ENCODE measurements around the gene GSK3A. TPM values are rescaled to one million over a fixed set of nuclear protein-coding genes. Genes with fewer than 3 reads are reported as not detected.

The GSK3A gene
- polyA plus RNA-seq, 2 donors = 32.9 TPM

GRCh38 chr19:42219812-42220750 lies 22.3 kb downstream of the GSK3A start, which contains the start of gene ZNF526:
ZNF526 (plus strand) TSS chr19:42220312; CDS start chr19:42224404, 4,092 bp downstream.
- Histone ChIP-seq H3K4me1 (ENCODE audit: control insufficient read depth in 2 of 2, insufficient read depth in 2 of 2, low read length in 1 of 2) (peaks cover 9 to 12% of the 10 kb centered on the region in 2 donors), H3K9me3 (ENCODE audit: control insufficient read depth in 2 of 2, insufficient read depth in 1 of 2, low read depth in 1 of 2, low read length in 1 of 2) (no peaks in the 10 kb centered on the region), H3K27ac (ENCODE audit: low read depth in 2 of 2, low read length in 1 of 2) (peak within 1 kb of the TSS; percentile 91 to 92), H3K36me3 (ENCODE audit: control insufficient read depth in 2 of 2, insufficient read depth in 2 of 2, low read length in 1 of 2) (peaks cover 0 to 10% of the 10 kb centered on the region in 2 donors), H3K27me3 (ENCODE audit: control insufficient read depth in 1 of 2, insufficient read depth in 2 of 2, low read length in 2 of 2) (no peaks in the 10 kb centered on the region), H3K4me3 (ENCODE audit: low read depth in 1 of 2, low read length in 2 of 2) (peak within 1 kb of the TSS; percentile 70 to 73)
- 1% methylated on average over 53 of the region's 53 CpGs for WGBS, 2 donors

- peak within 1 kb of the TSS; percentile 72 to 86 for H3K4me3 ChIP-seq (ENCODE audit: low read depth in 1 of 2, low read length in 2 of 2)
- H3K27ac ChIP-seq (ENCODE audit: low read depth in 2 of 2, low read length in 1 of 2) = peak within 1 kb of the TSS; percentile 85 to 96
- no peaks in the 10 kb centered on the region for H3K36me3 ChIP-seq (ENCODE audit: control insufficient read depth in 2 of 2, insufficient read depth in 2 of 2, low read length in 1 of 2)
- WGBS, 2 donors = 16 to 17% methylated on average over 57 of the region's 57 CpGs
- no peaks in the 10 kb centered on the region for H3K9me3 ChIP-seq (ENCODE audit: control insufficient read depth in 2 of 2, insufficient read depth in 1 of 2, low read depth in 1 of 2, low read length in 1 of 2)
- H3K27me3 ChIP-seq (ENCODE audit: control insufficient read depth in 1 of 2, insufficient read depth in 2 of 2, low read length in 2 of 2) = no peaks in the 10 kb centered on the region
- H3K4me1 ChIP-seq (ENCODE audit: control insufficient read depth in 2 of 2, insufficient read depth in 2 of 2, low read length in 1 of 2) = peaks cover 9 to 12% of the 10 kb centered on the region in 2 donors
These were observed 24.6 kb downstream of the GSK3A start, which contains the start of gene DEDD2 for GRCh38 chr19:42217520-42218437. DEDD2 (minus strand) TSS chr19:42217677; CDS start chr19:42217007, 670 bp downstream.

- 1 to 2% methylated on average over 74 to 79 of the region's 79 CpGs for WGBS, 2 donors
- H3K4me1 ChIP-seq (ENCODE audit: control insufficient read depth in 2 of 2, insufficient read depth in 2 of 2, low read length in 1 of 2) = peaks cover 9 to 12% of the 10 kb centered on the region in 2 donors
- peak overlapping the region; percentile 72 to 86 for H3K4me3 ChIP-seq (ENCODE audit: low read depth in 1 of 2, low read length in 2 of 2)
- no peaks in the 10 kb centered on the region for H3K36me3 ChIP-seq (ENCODE audit: control insufficient read depth in 2 of 2, insufficient read depth in 2 of 2, low read length in 1 of 2)
- H3K27me3 ChIP-seq (ENCODE audit: control insufficient read depth in 1 of 2, insufficient read depth in 2 of 2, low read length in 2 of 2) = no peaks in the 10 kb centered on the region
- no peaks in the 10 kb centered on the region for H3K9me3 ChIP-seq (ENCODE audit: control insufficient read depth in 2 of 2, insufficient read depth in 1 of 2, low read depth in 1 of 2, low read length in 1 of 2)
- peak overlapping the region; percentile 82 to 96 for H3K27ac ChIP-seq (ENCODE audit: low read depth in 2 of 2, low read length in 1 of 2)
These were observed 25.5 kb downstream of the GSK3A start for GRCh38 chr19:42216653-42217519.

GRCh38 chr19:42214810-42215485 lies 27.5 kb downstream of the GSK3A start:
- H3K27ac ChIP-seq (ENCODE audit: low read depth in 2 of 2, low read length in 1 of 2) = no peak overlapping the region
- H3K36me3 ChIP-seq (ENCODE audit: control insufficient read depth in 2 of 2, insufficient read depth in 2 of 2, low read length in 1 of 2) = peaks cover 1 to 2% of the 10 kb centered on the region in 2 donors
- no peaks in the 10 kb centered on the region for H3K9me3 ChIP-seq (ENCODE audit: control insufficient read depth in 2 of 2, insufficient read depth in 1 of 2, low read depth in 1 of 2, low read length in 1 of 2)
- no peak overlapping the region for H3K4me3 ChIP-seq (ENCODE audit: low read depth in 1 of 2, low read length in 2 of 2)
- H3K27me3 ChIP-seq (ENCODE audit: control insufficient read depth in 1 of 2, insufficient read depth in 2 of 2, low read length in 2 of 2) = no peaks in the 10 kb centered on the region
- H3K4me1 ChIP-seq (ENCODE audit: control insufficient read depth in 2 of 2, insufficient read depth in 2 of 2, low read length in 1 of 2) = peaks cover 9 to 10% of the 10 kb centered on the region in 2 donors
- 73 to 79% methylated on average over 11 of the region's 11 CpGs for WGBS, 2 donors

- no peak overlapping the region for H3K27ac ChIP-seq (ENCODE audit: low read depth in 2 of 2, low read length in 1 of 2)
- no peak overlapping the region for H3K4me3 ChIP-seq (ENCODE audit: low read depth in 1 of 2, low read length in 2 of 2)
- no peaks in the 10 kb centered on the region for H3K9me3 ChIP-seq (ENCODE audit: control insufficient read depth in 2 of 2, insufficient read depth in 1 of 2, low read depth in 1 of 2, low read length in 1 of 2)
- WGBS, 2 donors = 80 to 86% methylated on average over 1 of the region's 1 CpG
- peaks cover 5 to 9% of the 10 kb centered on the region in 2 donors for H3K4me1 ChIP-seq (ENCODE audit: control insufficient read depth in 2 of 2, insufficient read depth in 2 of 2, low read length in 1 of 2)
- no peaks in the 10 kb centered on the region for H3K27me3 ChIP-seq (ENCODE audit: control insufficient read depth in 1 of 2, insufficient read depth in 2 of 2, low read length in 2 of 2)
- peaks cover 8 to 15% of the 10 kb centered on the region in 2 donors for H3K36me3 ChIP-seq (ENCODE audit: control insufficient read depth in 2 of 2, insufficient read depth in 2 of 2, low read length in 1 of 2)
These were observed 29.5 kb downstream of the GSK3A start for GRCh38 chr19:42212886-42213285.

- no peaks in the 10 kb centered on the region for H3K9me3 ChIP-seq (ENCODE audit: control insufficient read depth in 2 of 2, insufficient read depth in 1 of 2, low read depth in 1 of 2, low read length in 1 of 2)
- H3K4me1 ChIP-seq (ENCODE audit: control insufficient read depth in 2 of 2, insufficient read depth in 2 of 2, low read length in 1 of 2) = peaks cover 6 to 11% of the 10 kb centered on the region in 2 donors
- H3K27me3 ChIP-seq (ENCODE audit: control insufficient read depth in 1 of 2, insufficient read depth in 2 of 2, low read length in 2 of 2) = no peaks in the 10 kb centered on the region
- peaks cover 19 to 38% of the 10 kb centered on the region in 2 donors for H3K36me3 ChIP-seq (ENCODE audit: control insufficient read depth in 2 of 2, insufficient read depth in 2 of 2, low read length in 1 of 2)
- no peak overlapping the region for H3K4me3 ChIP-seq (ENCODE audit: low read depth in 1 of 2, low read length in 2 of 2)
- WGBS, 2 donors = 80 to 87% methylated on average over 11 of the region's 11 CpGs
- H3K27ac ChIP-seq (ENCODE audit: low read depth in 2 of 2, low read length in 1 of 2) = no peak overlapping the region
These were observed 33.8 kb downstream of the GSK3A start for GRCh38 chr19:42208612-42209011.

GRCh38 chr19:42207767-42208271 lies 34.6 kb downstream of the GSK3A start:
- H3K4me3 ChIP-seq (ENCODE audit: low read depth in 1 of 2, low read length in 2 of 2) = no peak overlapping the region
- WGBS, 2 donors = 61 to 74% methylated on average over 6 of the region's 6 CpGs

More at GRCh38 chr19:42207767-42208271, 34.6 kb downstream of the GSK3A start:
- Histone ChIP-seq H3K27me3 (ENCODE audit: control insufficient read depth in 1 of 2, insufficient read depth in 2 of 2, low read length in 2 of 2) (no peaks in the 10 kb centered on the region), H3K36me3 (ENCODE audit: control insufficient read depth in 2 of 2, insufficient read depth in 2 of 2, low read length in 1 of 2) (peaks cover 19 to 43% of the 10 kb centered on the region in 2 donors), H3K27ac (ENCODE audit: low read depth in 2 of 2, low read length in 1 of 2) (peak overlapping the region in 1 of 2 donors; percentile 89), H3K4me1 (ENCODE audit: control insufficient read depth in 2 of 2, insufficient read depth in 2 of 2, low read length in 1 of 2) (peaks cover 6 to 11% of the 10 kb centered on the region in 2 donors), H3K9me3 (ENCODE audit: control insufficient read depth in 2 of 2, insufficient read depth in 1 of 2, low read depth in 1 of 2, low read length in 1 of 2) (no peaks in the 10 kb centered on the region)
